ENCODE results near the gene PLCB1.

The PLCB1 gene

DNA sequence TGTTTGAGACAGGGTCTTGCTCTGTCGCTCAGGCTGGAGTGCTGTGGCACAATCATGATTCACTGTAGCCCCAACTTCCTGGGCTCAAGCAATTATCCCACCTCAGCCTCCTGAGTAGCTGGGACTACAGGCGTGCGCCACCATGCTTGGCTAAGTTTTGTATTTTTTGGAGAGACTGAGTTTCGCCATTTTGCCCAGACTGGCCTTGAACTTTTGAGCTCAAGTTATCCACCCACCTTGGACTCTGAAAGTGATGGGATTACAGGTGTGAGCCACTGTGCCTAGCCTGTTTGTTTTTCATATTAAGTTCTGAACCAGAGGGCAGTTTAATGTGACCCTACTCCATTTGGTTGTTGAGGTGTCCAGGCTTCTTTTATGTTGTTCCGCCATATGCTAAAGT lies 194.8 kb downstream of the PLCB1 start:
- Histone ChIP-seq H3K4me1 (ENCODE audit: control insufficient read depth in 2 of 2, insufficient read depth in 1 of 2, low read depth in 1 of 2, low read length in 2 of 2) (peaks cover 0 to 14% of the 10 kb centered on the region in 2 donors), H3K4ac (ENCODE audit: low read length) (no peak overlapping the region), H2AFZ (ENCODE audit: low read length) (no peak overlapping the region), H2AK5ac (ENCODE audit: low read depth, low read length) (no peak overlapping the region), H2BK120ac (ENCODE audit: low read depth, low read length) (no peak overlapping the region), H3K23ac (ENCODE audit: low read depth, low read length, poor library complexity) (no peak overlapping the region), H2BK15ac (ENCODE audit: low read length) (no peak overlapping the region), H4K8ac (ENCODE audit: low read depth, low read length) (no peak overlapping the region), H3K4me3 (ENCODE audit: low read length in 2 of 2) (no peak overlapping the region), H2BK12ac (ENCODE audit: low read length) (no peak overlapping the region), H3K9me3 (replicated peaks in 1 of 2; ENCODE audit: control insufficient read depth in 2 of 2, insufficient read depth in 1 of 2, low read depth in 1 of 2, low read length in 2 of 2) (no peaks in the 10 kb centered on the region), H3K14ac (ENCODE audit: low read length) (no peak overlapping the region), H2BK5ac (ENCODE audit: low read length) (no peak overlapping the region), H3K27ac (replicated peaks; ENCODE audit: low read length) (no peak overlapping the region), H4K91ac (ENCODE audit: low read depth, low read length, poor library complexity) (no peak overlapping the region), H3K79me1 (ENCODE audit: low read depth, low read length) (no peaks in the 10 kb centered on the region), H3K36me3 (replicated peaks in 1 of 2; ENCODE audit: control insufficient read depth in 2 of 2, insufficient read depth in 2 of 2, low read length in 2 of 2) (no peaks in the 10 kb centered on the region), H3K27me3 (ENCODE audit: control insufficient read depth in 3 of 3, insufficient read depth in 3 of 3, low read depth in 1 of 3, low read length in 3 of 3) (no peaks in the 10 kb centered on the region), H3K18ac (ENCODE audit: low read length) (no peak overlapping the region), H3K9ac (ENCODE audit: low read depth, low read length, poor library complexity) (no peak overlapping the region), H3K4me2 (ENCODE audit: insufficient read depth, low read length, poor library complexity, severe bottlenecking) (no peak overlapping the region)
- no peak for DNase-seq (ENCODE audit: low spot score)
- no CpG with 5 or more reads among the region's 5 CpGs for whole genome bisulfite sequencing, 2 donors (ENCODE audit: extremely low coverage in 2 of 2, insufficient read length in 2 of 2, insufficient replicate concordance in 1 of 2)

DNA sequence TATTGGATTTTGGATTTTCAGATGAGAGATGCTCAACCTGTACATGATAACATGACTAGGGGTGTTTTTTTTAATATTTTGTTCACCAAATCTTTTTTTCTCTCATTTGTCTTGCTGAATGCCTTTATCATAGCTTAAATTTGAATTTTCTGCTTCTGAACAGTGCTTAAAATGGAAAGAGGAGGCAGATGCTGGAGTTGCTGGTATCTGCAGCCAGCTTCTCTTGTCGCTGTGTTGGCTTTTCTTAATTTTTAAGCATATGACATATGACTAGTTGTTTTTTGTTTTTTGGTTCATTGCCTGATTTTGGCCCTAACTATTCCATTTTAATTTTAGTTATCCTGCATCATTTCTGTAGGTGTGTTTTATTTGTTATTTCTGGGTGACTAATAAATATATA lies 196.1 kb downstream of the PLCB1 start:
- H3K36me3 ChIP-seq (replicated peaks in 1 of 2; ENCODE audit: control insufficient read depth in 2 of 2, insufficient read depth in 2 of 2, low read length in 2 of 2): no peaks in the 10 kb centered on the region
- no peaks in the 10 kb centered on the region for H3K79me1 ChIP-seq (ENCODE audit: low read depth, low read length)
- no CpG with 5 or more reads among the region's 1 CpG for WGBS, 2 donors (ENCODE audit: extremely low coverage in 2 of 2, insufficient read length in 2 of 2, insufficient replicate concordance in 1 of 2)
- H2BK120ac ChIP-seq (ENCODE audit: low read depth, low read length): no peak overlapping the region
- no peak for DNase-seq (ENCODE audit: low spot score)
- H3K14ac ChIP-seq (ENCODE audit: low read length): no peak overlapping the region
- H3K4me1 ChIP-seq (ENCODE audit: control insufficient read depth in 2 of 2, insufficient read depth in 1 of 2, low read depth in 1 of 2, low read length in 2 of 2): peaks cover 0 to 15% of the 10 kb centered on the region in 2 donors
- H2BK12ac ChIP-seq (ENCODE audit: low read length): no peak overlapping the region
- no peaks in the 10 kb centered on the region for H3K27me3 ChIP-seq (ENCODE audit: control insufficient read depth in 3 of 3, insufficient read depth in 3 of 3, low read depth in 1 of 3, low read length in 3 of 3)
- H3K27ac ChIP-seq (replicated peaks; ENCODE audit: low read length): no peak overlapping the region
- H3K4me3 ChIP-seq (ENCODE audit: low read length in 2 of 2): no peak overlapping the region
- no peak overlapping the region for H2AK5ac ChIP-seq (ENCODE audit: low read depth, low read length)
- no peaks in the 10 kb centered on the region for H3K9me3 ChIP-seq (replicated peaks in 1 of 2; ENCODE audit: control insufficient read depth in 2 of 2, insufficient read depth in 1 of 2, low read depth in 1 of 2, low read length in 2 of 2)
- no peak overlapping the region for H4K8ac ChIP-seq (ENCODE audit: low read depth, low read length)
- H3K4me2 ChIP-seq (ENCODE audit: insufficient read depth, low read length, poor library complexity, severe bottlenecking): no peak overlapping the region
- H2BK15ac ChIP-seq (ENCODE audit: low read length): no peak overlapping the region
- H3K9ac ChIP-seq (ENCODE audit: low read depth, low read length, poor library complexity): no peak overlapping the region
- H4K91ac ChIP-seq (ENCODE audit: low read depth, low read length, poor library complexity): no peak overlapping the region
- H2BK5ac ChIP-seq (ENCODE audit: low read length): no peak overlapping the region
- H2AFZ ChIP-seq (ENCODE audit: low read length): no peak overlapping the region
- no peak overlapping the region for H3K4ac ChIP-seq (ENCODE audit: low read length)
- H3K23ac ChIP-seq (ENCODE audit: low read depth, low read length, poor library complexity): no peak overlapping the region
- no peak overlapping the region for H3K18ac ChIP-seq (ENCODE audit: low read length)

DNA sequence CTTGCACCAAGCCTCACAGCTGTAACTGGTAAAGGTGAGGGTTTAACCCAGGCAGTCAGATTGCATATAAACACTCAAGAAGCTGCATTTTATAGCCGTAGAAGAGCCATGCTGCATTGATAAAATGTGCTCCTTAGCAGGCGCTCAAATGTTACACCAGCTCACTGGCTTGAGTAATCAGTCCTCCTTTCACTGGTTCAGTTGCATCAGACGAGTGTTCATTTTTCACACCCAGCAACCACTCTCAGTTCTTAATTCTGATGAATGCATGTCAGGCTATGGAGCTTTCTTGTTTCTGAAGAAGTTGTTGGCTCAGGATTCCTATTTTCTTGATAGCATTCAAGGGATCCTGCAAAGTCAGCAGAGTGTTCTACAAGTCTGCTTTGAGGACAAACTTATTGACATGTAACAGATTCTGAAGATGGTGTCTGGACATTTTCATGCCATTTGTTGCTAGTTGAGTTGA lies 198.3 kb downstream of the PLCB1 start:
- H3K27ac ChIP-seq (replicated peaks; ENCODE audit: low read length): no peak overlapping the region
- no peaks in the 10 kb centered on the region for H3K9me3 ChIP-seq (replicated peaks in 1 of 2; ENCODE audit: control insufficient read depth in 2 of 2, insufficient read depth in 1 of 2, low read depth in 1 of 2, low read length in 2 of 2)
- H4K91ac ChIP-seq (ENCODE audit: low read depth, low read length, poor library complexity): no peak overlapping the region
- H2AFZ ChIP-seq (ENCODE audit: low read length): no peak overlapping the region
- H3K79me1 ChIP-seq (ENCODE audit: low read depth, low read length): no peaks in the 10 kb centered on the region
- no peak for DNase-seq (ENCODE audit: low spot score)
- WGBS, 2 donors (ENCODE audit: extremely low coverage in 2 of 2, insufficient read length in 2 of 2, insufficient replicate concordance in 1 of 2): no CpG with 5 or more reads among the region's 3 CpGs
- H2AK5ac ChIP-seq (ENCODE audit: low read depth, low read length): no peak overlapping the region
- no peak overlapping the region for H2BK15ac ChIP-seq (ENCODE audit: low read length)
- no peak overlapping the region for H2BK5ac ChIP-seq (ENCODE audit: low read length)
- H3K4me3 ChIP-seq (ENCODE audit: low read length in 2 of 2): no peak overlapping the region
- H3K14ac ChIP-seq (ENCODE audit: low read length): no peak overlapping the region
- no peak overlapping the region for H3K4ac ChIP-seq (ENCODE audit: low read length)
- H3K18ac ChIP-seq (ENCODE audit: low read length): no peak overlapping the region
- H4K8ac ChIP-seq (ENCODE audit: low read depth, low read length): no peak overlapping the region
- no peak overlapping the region for H3K9ac ChIP-seq (ENCODE audit: low read depth, low read length, poor library complexity)
- H2BK12ac ChIP-seq (ENCODE audit: low read length): no peak overlapping the region
- no peak overlapping the region for H2BK120ac ChIP-seq (ENCODE audit: low read depth, low read length)
- H3K36me3 ChIP-seq (replicated peaks in 1 of 2; ENCODE audit: control insufficient read depth in 2 of 2, insufficient read depth in 2 of 2, low read length in 2 of 2): no peaks in the 10 kb centered on the region
- no peak overlapping the region for H3K4me2 ChIP-seq (ENCODE audit: insufficient read depth, low read length, poor library complexity, severe bottlenecking)
- H3K4me1 ChIP-seq (ENCODE audit: control insufficient read depth in 2 of 2, insufficient read depth in 1 of 2, low read depth in 1 of 2, low read length in 2 of 2): peaks cover 0 to 15% of the 10 kb centered on the region in 2 donors
- no peak overlapping the region for H3K23ac ChIP-seq (ENCODE audit: low read depth, low read length, poor library complexity)
- no peaks in the 10 kb centered on the region for H3K27me3 ChIP-seq (ENCODE audit: control insufficient read depth in 3 of 3, insufficient read depth in 3 of 3, low read depth in 1 of 3, low read length in 3 of 3)

DNA sequence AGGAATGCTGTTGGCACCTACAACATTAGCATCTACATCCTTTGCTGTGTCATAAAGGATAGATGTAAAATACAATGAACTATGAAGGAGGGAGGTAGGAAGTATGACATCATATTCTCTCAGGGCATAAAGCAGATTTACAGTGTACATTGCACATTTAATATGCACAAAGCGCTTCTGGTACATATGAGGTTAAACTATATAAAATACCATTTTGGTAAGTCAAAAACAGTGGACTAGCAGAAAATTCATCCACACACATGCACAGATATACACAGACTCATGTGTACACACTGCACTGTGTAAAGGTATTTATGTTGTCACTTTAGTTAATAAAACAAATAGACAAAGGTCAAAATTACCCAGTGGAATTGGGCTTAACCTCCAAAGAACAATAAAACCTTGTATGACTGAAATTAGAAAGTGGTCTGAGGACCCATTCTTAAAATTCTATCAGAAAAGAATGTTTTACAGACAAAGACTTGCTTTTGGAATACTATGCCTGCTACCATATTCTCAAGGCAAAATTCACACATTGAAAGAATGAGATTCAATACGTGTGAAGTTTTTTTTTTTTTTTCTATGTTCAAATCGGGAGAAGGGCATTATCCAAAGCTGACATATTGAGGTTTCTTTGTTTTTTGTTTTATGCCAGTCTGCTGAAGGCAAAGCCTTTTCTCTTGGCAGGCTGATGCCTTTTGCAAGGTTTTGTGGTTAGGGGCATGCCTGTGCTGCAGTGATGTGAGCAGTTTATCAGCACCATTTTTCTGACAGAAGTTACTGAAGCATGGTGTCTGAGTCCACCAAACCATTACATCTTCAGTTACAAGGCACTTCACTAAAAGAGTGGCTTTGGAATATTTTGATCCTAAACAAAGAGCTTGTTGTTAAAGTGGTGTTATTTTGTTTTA lies 199.0 kb downstream of the PLCB1 start:
- Histone ChIP-seq H3K23ac (ENCODE audit: low read depth, low read length, poor library complexity) (no peak overlapping the region), H3K4me2 (ENCODE audit: insufficient read depth, low read length, poor library complexity, severe bottlenecking) (no peak overlapping the region), H3K18ac (ENCODE audit: low read length) (no peak overlapping the region), H3K4me1 (ENCODE audit: control insufficient read depth in 2 of 2, insufficient read depth in 1 of 2, low read depth in 1 of 2, low read length in 2 of 2) (peaks cover 0 to 18% of the 10 kb centered on the region in 2 donors), H2BK15ac (ENCODE audit: low read length) (no peak overlapping the region), H3K9ac (ENCODE audit: low read depth, low read length, poor library complexity) (no peak overlapping the region), H4K91ac (ENCODE audit: low read depth, low read length, poor library complexity) (no peak overlapping the region), H3K4ac (ENCODE audit: low read length) (no peak overlapping the region), H4K8ac (ENCODE audit: low read depth, low read length) (no peak overlapping the region), H2BK5ac (ENCODE audit: low read length) (no peak overlapping the region), H2AK5ac (ENCODE audit: low read depth, low read length) (no peak overlapping the region), H3K9me3 (replicated peaks in 1 of 2; ENCODE audit: control insufficient read depth in 2 of 2, insufficient read depth in 1 of 2, low read depth in 1 of 2, low read length in 2 of 2) (no peaks in the 10 kb centered on the region), H2BK120ac (ENCODE audit: low read depth, low read length) (no peak overlapping the region), H3K36me3 (replicated peaks in 1 of 2; ENCODE audit: control insufficient read depth in 2 of 2, insufficient read depth in 2 of 2, low read length in 2 of 2) (no peaks in the 10 kb centered on the region), H3K79me1 (ENCODE audit: low read depth, low read length) (no peaks in the 10 kb centered on the region), H3K14ac (ENCODE audit: low read length) (no peak overlapping the region), H2AFZ (ENCODE audit: low read length) (no peak overlapping the region), H2BK12ac (ENCODE audit: low read length) (no peak overlapping the region), H3K27me3 (ENCODE audit: control insufficient read depth in 3 of 3, insufficient read depth in 3 of 3, low read depth in 1 of 3, low read length in 3 of 3) (no peaks in the 10 kb centered on the region), H3K4me3 (ENCODE audit: low read length in 2 of 2) (no peak overlapping the region), H3K27ac (replicated peaks; ENCODE audit: low read length) (no peak overlapping the region)
- no peak for DNase-seq (ENCODE audit: low spot score)
- WGBS, 2 donors (ENCODE audit: extremely low coverage in 2 of 2, insufficient read length in 2 of 2, insufficient replicate concordance in 1 of 2): no CpG with 5 or more reads among the region's 3 CpGs

All from neuronal stem cell (in vitro differentiated cells).